Thyroid gland (tissue), 4 donors: ENCODE measurements around the gene FAM78A.

Experiments
- POLR2A ChIP-seq, 2 donors: fragments of 450-650 bp; IDR thresholded peaks; one replicate each; pipeline ENCODE4 v1.6.1; 2017; ENCODE audit warnings: antibody characterized with exemption in 2 of 2, mild to moderate bottlenecking in 2 of 2, moderate library complexity in 1 of 2
- TF ChIP-seq, protein P1 (sequence below), 6 experiments: fragments of 200-600 bp in 3 of 6; fragments of 450-650 bp in 3 of 6; sonication (generic) in 3 of 6; IDR thresholded peaks; one replicate each; pipeline ENCODE4 v1.5.1; 2016 to 2019; ENCODE audit warnings: antibody characterized with exemption in 6 of 6, mild to moderate bottlenecking in 2 of 6, inconsistent platforms in 1 of 6, moderate library complexity in 1 of 6

DNA sequence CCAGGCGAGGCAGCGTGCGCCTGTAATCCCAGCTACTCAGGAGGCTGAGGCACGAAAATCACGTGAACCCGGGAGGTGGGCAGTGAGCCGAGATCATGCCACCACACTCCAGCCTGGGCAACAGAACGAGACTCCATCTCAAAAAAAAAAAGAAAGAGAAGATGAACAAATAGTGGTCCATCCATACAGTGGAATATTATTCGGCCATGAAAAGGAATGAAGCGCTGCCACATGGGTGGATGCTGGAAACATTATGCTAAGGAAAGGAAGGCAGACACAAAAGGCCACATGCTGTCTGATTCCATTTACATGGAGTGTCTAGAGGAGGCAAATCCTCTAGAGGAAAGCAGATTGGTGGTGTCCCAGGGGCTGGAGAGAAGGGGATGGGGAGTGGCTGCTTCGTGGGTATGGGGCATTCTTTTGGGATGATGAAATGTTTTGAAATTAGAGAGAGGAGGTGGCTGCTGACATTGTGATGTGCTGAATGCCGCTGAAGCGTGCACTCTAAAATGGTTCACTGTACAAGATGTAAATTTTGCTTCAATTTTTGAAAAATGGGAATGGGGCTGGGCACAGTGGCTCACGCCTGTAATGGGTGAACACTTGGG is 30.2 kb upstream of the FAM78A start:
- TF ChIP-seq, protein P1, sequence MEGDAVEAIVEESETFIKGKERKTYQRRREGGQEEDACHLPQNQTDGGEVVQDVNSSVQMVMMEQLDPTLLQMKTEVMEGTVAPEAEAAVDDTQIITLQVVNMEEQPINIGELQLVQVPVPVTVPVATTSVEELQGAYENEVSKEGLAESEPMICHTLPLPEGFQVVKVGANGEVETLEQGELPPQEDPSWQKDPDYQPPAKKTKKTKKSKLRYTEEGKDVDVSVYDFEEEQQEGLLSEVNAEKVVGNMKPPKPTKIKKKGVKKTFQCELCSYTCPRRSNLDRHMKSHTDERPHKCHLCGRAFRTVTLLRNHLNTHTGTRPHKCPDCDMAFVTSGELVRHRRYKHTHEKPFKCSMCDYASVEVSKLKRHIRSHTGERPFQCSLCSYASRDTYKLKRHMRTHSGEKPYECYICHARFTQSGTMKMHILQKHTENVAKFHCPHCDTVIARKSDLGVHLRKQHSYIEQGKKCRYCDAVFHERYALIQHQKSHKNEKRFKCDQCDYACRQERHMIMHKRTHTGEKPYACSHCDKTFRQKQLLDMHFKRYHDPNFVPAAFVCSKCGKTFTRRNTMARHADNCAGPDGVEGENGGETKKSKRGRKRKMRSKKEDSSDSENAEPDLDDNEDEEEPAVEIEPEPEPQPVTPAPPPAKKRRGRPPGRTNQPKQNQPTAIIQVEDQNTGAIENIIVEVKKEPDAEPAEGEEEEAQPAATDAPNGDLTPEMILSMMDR (IDR thresholded peaks at IDR 0.05), result no peak
- no peak for TF ChIP-seq POLR2A (IDR thresholded peaks at IDR 0.05)
